ENCODE results near the gene SYT9.
"Not testable (repeated sequence)": the region's sequence is repeated elsewhere in the genome, so short reads cannot be mapped to it uniquely, and the experiment has no call there.

SYT9 gene

GRCh38 chr11:7512525-7513233 lies 261.0 kb downstream of the SYT9 start:
- DNase-seq: no peak

- peak; percentile 35 for DNase-seq
These were observed 261.8 kb downstream of the SYT9 start, which contains the start of gene PPFIBP2 for GRCh38 chr11:7513234-7514098. TSS of gene PPFIBP2 (plus strand) at chr11:7513999. CDS start at chr11:7549476, 35,477 bp downstream.

GRCh38 chr11:7514099-7514591 lies 262.4 kb downstream of the SYT9 start:
- no peak for DNase-seq

DNA sequence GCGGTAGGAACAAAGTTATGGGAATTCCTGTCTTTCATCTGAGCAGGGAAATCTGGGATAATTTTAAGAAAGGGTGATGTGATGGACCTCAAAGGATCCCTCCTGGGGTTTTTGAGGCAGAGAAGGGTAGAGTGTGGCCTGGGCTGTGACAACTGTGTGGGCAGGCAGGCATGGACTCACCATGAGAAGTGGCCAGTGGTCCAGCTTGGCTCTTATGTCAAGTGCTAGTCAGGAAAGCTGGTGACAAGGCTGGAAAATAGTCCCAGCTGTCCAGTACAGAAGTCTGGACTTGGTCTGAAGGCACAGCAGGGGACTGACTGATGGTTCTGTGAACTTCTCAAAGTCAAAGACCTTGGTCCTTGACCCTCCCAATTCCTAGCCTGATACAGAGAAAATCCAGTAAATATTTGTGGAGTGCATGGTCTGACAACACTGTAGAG lies 263.8 kb downstream of the SYT9 start:
- DNase-seq: no peak

DNA sequence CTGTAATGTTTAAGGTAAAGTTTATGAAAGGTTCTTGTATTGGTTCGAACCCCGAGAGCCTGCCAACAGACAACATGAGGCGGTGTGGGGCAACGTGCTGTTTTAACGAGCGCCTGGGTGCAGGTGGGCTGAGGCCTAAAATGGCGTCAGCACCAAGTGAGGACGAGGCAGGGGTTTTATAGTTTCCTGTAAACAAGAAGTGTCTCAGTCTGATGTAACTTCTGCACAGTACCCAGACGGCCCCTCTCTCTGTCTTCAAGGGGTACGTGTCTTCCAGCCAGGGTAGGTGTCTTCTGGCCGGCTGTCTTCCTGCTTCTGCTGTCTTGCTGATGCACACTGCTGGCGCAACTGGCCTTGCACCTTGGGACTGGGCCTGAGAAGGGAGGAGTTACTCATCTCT lies 264.8 kb downstream of the SYT9 start:
- no peak for DNase-seq

GRCh38 chr11:7517743-7518142 lies 266.0 kb downstream of the SYT9 start:
- not testable (repeated sequence) for DNase-seq

Measured in NCI-H1048 (cell line).